Hematopoietic multipotent progenitor cell treated with erythropoietin and hydrocortisone succinate and interleukin-3 and kit ligand, for 15 days (in vitro differentiated cells): ENCODE measurements around the gene BPIFA3.

Experiments used
- DNase-seq: peaks from one replicate; pipeline ENCODE4 v3.0.0-alpha.2; 2015; ENCODE audit warnings: low spot score

The BPIFA3 gene

DNA sequence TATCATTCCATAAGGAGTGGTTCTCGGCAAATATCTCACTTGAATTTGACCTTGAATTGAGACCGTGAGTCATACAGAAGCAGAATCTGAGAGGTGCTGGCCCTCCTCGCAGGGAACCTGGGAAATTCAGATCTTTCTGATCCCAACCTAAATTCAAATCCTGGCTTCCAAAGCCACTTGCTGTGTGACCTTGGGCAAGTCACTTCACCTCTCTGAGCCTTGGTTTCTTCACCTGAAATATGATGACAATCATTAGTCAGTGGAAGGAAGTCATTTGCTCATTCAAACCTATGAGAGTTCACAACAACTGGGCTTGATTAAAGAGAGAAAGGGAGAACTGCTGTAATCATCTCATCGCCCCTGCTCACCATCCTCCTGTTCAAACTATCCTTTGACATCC lies 7.2 kb downstream of the BPIFA3 start:
- no peak for DNase-seq

- DNase-seq = no peak
These were observed 12.7 kb downstream of the BPIFA3 start for GRCh38 chr20:33229843-33230242.

DNA sequence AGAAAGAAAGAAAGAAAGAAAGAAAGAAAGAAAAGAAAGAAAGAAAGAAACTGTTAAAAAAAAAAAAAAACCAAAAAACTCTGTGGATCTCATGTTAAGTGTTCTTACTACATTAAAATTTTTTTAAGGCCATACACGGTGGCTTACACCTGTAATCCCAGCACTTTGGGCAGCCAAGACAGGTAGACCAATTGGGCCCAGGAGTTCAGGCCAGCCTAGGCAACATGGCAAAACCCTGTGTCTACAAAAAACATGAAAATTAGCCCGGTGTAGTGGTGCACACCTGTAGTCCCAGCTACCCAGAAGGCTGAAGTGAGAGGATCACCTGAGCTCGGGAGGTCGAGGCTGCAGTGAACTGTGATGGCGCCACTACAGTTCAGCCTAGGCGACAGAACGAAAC lies 14.1 kb downstream of the BPIFA3 start:
- no peak for DNase-seq

DNA sequence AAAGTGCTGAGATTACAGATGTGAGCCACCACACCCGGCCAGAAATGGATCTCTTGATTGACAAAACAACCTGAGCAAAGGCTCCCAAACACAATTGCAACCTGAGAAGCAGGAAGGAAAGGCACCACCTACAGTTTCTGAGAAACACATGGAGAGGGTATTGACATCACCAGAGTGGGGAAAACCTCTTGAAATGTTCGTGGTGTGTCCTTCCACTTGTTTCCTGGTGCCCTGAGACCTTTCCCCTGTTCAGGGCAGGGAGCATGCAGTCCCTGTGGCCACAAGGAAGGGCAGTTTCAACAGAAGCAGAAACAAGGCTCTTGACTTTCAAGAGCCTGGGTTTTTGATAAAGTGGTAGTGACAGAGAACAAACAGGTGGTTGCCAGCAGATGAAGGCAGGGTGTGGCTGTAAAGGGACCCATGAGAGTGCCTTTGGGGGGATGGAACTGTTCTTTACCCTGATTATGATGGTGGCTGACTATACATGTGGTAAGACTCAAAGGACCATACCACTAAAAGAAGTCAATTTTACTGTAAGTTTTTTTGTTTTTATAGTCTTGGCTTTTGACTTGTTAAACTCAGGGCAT lies 15.4 kb downstream of the BPIFA3 start:
- DNase-seq = no peak

GRCh38 chr20:33233129-33233774 lies 16.1 kb downstream of the BPIFA3 start:
- DNase-seq = no peak

GRCh38 chr20:33234050-33234449 lies 16.9 kb downstream of the BPIFA3 start:
- no peak for DNase-seq

GRCh38 chr20:33235696-33236095 lies 18.5 kb downstream of the BPIFA3 start, which contains the start of gene BPIFA1:
TSS of gene BPIFA1 (plus strand) at chr20:33235996. CDS start at chr20:33237712, 1,716 bp downstream.
- DNase-seq = no peak

- DNase-seq = no peak
These were observed 19.2 kb downstream of the BPIFA3 start for GRCh38 chr20:33236351-33236750.

- no peak for DNase-seq
These were observed 20.8 kb downstream of the BPIFA3 start for GRCh38 chr20:33237989-33238388.

DNA sequence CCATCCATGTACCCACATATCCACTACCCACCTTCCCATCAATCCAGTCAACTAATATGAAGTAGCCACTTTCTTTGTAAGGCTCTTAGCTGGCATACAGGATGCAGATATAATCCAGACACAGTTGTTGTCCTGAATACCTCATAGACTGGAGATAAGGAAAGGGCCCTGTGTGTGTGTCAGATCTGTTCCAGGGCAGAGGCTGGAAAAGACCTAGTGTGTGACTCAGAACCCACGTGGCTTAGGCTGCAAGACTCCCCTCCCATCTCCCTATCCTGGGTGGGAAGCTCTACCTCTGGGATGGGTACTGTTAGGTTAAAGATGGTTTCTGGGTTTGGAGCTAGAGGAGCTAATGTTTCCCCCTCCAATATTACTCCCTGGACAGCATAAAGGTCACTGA lies 22.3 kb downstream of the BPIFA3 start:
- DNase-seq = no peak

DNA sequence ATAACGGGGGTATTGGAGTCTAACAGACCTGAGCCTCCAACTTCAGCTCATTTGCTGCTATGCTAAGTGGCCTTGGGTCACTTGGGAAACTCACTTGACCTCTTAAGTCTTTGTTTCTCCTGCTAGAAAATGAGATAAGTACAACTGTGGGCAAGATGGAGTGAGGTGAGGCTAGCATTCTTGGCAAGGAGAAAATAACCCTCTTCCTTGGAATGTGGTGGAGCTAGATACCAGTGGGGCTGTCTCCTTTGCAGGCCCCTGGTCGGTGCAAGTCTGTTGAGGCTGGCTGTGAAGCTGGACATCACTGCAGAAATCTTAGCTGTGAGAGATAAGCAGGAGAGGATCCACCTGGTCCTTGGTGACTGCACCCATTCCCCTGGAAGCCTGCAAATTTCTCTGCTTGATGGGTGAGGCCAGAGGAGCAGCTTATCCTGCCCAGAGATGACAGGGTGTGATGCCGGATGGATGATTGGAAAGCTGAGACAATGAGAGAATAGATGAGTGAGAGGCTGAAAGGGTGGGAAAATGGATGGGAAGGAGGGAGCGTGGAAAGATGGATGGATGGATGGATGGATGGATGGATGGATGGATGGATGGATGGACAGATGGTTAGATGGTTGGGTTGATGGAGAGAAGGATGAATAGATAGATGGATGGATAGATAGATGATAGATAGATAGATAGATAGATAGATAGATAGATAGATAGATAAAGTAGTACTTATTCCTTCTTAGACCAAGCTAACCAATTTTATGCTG lies 23.0 kb downstream of the BPIFA3 start:
- DNase-seq = no peak

DNA sequence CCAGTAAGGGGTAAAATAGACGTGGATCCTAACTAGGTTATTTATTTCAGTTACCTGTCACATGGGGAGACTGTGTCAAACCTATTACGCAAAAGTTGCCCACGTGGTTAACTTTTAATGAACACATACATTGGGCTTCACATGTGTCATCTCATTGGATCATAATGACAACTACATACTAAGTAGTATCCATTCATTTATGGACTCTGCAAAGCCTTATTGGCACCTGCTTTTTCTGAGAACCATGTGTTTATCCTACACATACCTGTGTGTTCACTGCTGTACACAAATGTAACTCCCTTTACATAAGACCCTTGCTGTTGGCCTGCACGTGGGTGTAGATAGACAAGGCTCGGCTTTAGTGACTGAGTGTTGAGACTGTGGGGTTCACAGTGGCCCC lies 23.8 kb downstream of the BPIFA3 start:
- no peak for DNase-seq

- DNase-seq = no peak
These were observed 25.4 kb downstream of the BPIFA3 start for GRCh38 chr20:33242319-33243100.

DNA sequence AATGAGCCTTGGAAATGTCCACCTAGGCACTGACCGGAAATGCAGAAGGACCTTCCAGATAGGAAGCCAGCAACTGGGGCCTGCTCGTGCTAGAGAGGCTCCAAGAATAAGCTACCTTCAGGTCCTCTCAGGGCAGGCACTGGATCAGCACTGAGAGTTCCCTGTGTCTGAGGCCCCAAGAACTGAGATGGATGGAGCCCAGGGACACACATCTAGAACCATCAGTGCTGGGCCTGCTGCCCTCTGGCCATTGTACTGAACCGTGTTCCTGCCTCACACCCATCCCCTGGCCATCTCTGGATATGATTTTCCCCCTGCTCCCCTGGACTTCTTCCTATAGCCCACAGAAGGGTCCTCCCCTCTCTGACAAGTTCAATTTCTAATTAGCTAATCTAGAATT lies 28.9 kb downstream of the BPIFA3 start:
- no peak for DNase-seq

DNA sequence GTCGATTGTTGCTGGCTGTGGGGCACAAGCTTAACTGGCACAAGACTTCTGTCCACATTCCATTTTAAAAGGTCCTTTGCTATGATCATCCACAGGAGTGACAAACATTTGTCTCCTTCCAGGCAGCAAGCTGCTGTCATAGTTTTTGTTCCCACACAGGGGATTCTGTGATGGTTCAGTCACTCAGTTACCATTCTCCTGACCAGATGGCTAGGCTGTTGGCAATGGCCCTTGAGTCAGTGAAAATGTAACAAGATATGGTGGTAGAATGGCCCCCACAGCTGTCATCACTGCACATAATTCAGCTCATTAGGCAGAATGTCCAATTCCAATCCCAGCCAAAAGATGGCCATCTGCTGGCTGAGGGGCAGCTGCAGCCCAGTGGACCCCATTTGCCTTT lies 32.3 kb downstream of the BPIFA3 start:
- DNase-seq = no peak

DNA sequence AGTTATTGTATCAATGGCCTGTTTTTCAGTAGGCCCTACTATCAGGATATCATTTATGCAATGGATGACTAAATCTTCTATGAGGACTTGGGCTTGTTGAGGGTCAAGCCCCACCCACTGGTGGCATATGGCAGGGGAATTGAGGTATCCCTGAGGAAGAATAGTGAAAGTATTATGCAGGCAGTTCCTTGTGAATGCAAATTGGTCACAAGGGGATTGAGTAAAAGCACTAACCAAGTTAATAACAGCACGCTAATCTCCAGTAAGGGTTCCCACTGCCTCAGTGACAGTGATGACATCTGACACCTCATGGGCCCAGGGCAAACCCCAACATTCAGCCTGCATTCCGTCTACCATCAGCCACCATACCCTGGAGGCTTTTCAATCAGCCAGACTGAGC lies 33.5 kb downstream of the BPIFA3 start:
- DNase-seq = no peak

DNA sequence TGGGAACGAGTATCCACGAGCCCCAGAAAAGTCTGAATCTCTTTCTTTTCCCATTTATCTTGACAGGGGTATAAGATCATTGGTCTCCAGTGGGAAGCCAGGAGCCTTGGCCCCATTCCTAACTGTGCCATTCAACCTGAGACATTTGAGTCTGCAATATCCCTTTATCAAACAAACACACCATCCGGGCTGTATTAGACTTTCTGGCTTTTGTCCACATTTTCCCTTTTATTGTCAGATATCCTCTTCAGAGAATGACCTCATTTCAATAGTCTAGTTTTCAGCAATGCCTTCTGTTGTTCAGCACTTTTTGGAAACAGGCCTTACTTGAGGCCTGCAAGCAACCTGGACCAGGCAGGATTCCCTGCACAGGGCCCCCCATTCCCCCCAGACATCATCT lies 34.3 kb downstream of the BPIFA3 start:
- DNase-seq = no peak

DNA sequence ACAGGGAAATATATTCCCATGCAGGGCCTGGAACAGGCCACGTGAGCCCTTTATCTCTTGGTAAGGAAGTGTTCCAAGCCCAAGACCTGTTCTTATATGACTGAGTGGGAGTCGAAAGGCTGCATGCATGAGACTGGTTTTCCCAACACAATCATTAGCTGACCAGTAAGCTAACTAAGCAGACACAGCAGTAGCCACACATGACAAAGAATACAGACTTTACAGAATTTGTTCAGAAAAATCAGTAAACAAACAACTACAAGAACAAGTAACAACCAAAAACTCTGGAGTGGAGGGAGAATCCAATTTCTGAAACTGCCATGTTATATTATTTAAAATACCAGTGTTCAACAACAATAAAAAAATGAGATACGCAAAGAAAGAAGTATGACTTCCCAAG lies 35.3 kb downstream of the BPIFA3 start:
- no peak for DNase-seq

DNA sequence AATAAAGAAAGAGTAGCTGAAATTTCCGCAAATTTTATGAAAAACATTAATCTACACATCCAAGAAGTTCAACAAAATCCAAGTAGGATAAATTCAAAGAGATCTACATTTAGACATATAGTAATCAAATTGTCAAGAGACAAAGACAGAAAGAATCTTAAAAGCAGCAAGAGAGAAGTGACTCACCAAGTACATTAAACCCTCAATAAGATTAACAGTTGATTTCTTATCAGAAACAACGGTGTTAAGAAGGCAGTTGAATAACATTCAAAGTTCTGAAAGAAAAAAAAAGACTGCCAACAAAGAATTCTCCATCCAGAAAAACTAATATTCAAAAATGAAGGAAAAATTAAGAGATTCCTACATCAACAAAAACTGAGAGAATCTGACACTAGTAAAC lies 37.9 kb downstream of the BPIFA3 start:
- no peak for DNase-seq

- DNase-seq = no peak
These were observed 40.1 kb downstream of the BPIFA3 start for GRCh38 chr20:33257237-33257636.

DNA sequence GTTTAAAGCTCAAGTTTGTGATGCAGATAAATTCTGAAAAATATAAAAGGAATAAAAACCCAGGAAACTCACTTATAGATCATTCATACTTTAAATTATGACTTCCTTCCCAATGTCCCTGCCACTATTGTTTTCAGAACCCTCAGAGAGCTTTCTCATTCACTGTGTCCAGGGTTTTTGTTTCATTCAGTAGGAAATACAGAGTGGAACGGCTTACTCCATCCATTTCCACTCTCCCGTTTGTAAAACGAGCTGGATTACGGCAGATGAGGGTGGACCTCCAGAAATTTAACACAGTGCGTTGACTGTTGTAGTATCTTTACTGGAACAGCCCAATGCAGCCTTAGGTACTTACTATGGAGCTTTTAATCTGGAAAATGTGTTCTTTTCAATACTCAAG lies 42.2 kb downstream of the BPIFA3 start:
- DNase-seq = no peak

DNA sequence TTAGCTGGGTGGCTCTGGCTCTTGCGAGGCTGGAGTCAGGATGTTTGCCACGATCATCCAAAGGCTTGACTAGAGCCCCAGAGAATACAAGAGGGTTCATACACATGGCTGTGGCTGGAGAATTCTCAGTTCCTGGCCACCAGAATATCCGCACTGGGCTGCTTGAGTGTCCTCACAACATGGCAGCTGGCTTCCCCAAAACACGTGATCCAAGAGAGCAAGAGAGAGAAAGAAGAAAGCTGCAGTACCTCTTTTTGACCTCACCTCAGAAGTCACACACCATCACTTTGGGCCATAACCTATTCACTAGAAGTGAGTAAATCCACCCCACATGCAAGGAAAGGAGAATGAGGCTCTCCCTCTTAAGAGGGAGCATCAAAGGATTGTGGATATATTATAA lies 44.3 kb downstream of the BPIFA3 start:
- DNase-seq = no peak

DNA sequence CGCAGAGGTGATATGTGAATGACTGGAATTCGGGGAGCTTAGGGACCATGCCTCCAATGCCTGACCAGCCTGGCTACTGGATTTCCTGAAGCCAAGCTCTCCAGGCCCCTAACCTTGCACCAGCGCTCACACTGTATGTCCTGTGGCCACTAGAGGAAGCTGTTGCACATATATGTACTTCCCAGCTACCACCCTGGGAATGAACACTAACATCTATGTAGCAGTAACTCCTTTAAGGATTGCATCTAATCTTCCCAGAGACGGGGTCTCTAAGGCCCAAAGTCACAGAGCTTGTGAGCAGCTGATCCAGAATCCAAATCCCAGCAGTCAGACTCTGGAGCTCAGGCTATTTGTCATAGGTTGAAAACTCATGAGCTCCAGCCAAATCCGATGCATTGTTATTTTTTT lies 45.5 kb downstream of the BPIFA3 start:
- no peak for DNase-seq
